ENCODE measurements around the gene ANKRD35.
"Not testable (repeated sequence)": the region's sequence is repeated elsewhere in the genome, so short reads cannot be mapped to it uniquely, and the experiment has no call there.

ANKRD35 gene, protein sequence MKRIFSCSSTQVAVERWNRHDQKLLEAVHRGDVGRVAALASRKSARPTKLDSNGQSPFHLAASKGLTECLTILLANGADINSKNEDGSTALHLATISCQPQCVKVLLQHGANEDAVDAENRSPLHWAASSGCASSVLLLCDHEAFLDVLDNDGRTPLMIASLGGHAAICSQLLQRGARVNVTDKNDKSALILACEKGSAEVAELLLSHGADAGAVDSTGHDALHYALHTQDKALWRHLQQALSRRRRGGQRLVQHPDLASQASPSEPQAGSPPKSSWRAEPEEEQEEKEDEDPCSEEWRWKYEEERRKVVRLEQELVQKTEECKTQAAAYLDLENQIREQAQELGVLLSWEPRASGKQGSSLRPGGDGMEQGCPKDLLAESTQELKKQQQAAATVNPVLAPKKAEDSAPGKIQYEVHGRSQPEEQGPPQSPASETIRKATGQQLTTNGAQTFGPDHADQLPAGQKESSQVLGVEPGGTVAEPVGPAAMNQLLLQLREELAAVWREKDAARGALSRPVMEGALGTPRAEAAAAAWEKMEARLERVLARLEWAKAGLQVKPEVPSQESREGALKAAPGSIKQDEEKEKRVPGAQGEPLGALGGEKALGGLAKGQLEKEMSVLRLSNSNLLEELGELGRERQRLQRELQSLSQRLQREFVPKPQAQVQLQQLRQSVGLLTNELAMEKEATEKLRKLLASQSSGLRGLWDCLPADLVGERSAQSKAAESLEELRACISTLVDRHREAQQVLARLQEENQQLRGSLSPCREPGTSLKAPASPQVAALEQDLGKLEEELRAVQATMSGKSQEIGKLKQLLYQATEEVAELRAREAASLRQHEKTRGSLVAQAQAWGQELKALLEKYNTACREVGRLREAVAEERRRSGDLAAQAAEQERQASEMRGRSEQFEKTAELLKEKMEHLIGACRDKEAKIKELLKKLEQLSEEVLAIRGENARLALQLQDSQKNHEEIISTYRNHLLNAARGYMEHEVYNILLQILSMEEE

DNA sequence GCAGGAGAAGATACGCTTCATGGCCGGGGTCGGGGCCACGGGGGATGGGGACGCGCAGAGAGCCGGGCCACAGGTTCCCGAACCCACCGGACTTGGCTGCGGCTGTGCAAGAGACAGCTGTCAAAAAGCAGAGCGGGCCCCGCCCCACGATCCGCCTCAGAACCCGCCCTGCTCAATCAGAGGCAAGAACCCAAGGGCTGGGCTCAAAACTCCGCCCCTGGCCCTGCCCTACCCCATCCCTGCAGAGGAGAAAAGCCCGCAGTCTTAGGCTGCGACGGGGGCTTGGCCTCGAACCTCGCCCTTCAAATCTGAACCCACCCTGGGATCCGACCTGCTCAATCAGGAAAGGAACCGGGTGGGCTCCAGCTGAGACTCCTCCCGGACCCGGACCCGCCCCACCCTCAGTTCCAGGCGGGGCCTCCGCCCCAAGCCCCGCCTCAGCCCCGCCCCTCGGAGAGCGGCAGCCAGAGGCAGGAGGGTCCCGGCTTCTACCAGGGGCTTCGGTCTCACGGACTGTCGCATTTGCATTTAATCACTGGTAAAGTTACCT lies at the start of gene ANKRD35:
Gene ANKRD35, minus strand, starts transcription at position 129 of the 550 bp plus-strand sequence. Its CDS starts 108 bp downstream, at position 21.
- DNase-seq (ENCODE audit: extremely low read depth, low read depth): no peak
- TF ChIP-seq, protein P1, sequence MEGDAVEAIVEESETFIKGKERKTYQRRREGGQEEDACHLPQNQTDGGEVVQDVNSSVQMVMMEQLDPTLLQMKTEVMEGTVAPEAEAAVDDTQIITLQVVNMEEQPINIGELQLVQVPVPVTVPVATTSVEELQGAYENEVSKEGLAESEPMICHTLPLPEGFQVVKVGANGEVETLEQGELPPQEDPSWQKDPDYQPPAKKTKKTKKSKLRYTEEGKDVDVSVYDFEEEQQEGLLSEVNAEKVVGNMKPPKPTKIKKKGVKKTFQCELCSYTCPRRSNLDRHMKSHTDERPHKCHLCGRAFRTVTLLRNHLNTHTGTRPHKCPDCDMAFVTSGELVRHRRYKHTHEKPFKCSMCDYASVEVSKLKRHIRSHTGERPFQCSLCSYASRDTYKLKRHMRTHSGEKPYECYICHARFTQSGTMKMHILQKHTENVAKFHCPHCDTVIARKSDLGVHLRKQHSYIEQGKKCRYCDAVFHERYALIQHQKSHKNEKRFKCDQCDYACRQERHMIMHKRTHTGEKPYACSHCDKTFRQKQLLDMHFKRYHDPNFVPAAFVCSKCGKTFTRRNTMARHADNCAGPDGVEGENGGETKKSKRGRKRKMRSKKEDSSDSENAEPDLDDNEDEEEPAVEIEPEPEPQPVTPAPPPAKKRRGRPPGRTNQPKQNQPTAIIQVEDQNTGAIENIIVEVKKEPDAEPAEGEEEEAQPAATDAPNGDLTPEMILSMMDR (IDR thresholded peaks at IDR 0.05; ENCODE audit: low read depth, low read length): no peak

DNA sequence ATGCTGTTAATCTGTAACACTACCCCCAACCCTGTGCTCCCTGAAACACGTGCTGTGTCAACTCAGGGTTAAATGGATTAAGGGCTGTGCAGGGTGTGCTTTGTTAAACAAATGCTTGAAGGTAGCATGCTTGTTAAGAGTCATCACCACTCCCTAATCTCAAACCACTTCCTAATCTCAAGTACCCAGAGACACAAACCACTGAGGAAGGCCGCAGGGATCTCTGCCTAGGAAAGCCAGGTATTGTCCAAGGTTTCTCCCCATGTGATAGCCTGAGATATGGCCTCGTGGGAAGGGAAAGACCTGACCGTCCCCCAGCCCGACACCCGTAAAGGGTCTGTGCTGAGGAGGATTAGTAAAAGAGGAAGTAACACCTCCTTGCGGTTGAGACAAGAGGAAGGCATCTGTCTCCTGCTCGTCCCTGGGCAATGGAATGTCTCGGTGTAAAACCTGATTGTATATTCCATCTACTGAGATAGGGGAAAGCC lies 46.9 kb upstream of the ANKRD35 start:
- DNase-seq (ENCODE audit: extremely low read depth, low read depth): not testable (repeated sequence)

DNA sequence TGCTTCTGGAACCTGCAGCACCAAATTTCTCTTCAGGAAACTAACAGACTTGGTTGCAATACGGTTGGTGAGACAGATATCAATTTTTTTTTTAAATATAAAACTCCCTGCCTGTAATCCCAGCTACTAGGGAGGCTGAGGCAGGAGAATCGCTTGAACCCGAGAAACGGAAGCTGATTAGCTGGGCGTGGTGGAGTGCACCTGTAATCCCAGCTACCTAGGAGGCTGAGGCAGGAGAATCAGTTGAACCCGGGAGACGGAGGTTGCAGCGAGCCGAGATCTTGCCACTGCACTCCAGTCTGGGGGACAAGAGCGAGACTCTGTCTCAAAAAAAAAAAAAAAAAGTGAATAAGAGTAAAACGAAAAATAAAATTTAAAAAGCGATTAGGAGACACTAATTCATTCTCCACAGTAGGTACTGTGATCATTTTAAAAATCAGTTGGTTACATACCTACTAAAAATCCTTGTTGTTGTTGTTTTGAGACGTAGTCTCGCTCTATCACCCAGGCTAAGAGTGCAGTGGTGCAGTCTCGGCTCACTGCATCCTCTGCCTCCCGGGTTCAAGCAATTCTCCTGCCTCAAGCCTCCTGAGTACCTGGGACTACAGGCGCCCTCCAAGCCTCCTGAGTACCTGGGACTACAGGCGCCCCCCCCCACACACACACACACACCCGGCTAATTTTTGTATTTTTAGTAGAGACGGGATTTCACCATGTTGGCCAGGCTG lies 42.4 kb upstream of the ANKRD35 start:
- TF ChIP-seq, protein P1 (IDR thresholded peaks at IDR 0.05; ENCODE audit: low read depth, low read length): no peak
- DNase-seq (ENCODE audit: extremely low read depth, low read depth): no peak

DNA sequence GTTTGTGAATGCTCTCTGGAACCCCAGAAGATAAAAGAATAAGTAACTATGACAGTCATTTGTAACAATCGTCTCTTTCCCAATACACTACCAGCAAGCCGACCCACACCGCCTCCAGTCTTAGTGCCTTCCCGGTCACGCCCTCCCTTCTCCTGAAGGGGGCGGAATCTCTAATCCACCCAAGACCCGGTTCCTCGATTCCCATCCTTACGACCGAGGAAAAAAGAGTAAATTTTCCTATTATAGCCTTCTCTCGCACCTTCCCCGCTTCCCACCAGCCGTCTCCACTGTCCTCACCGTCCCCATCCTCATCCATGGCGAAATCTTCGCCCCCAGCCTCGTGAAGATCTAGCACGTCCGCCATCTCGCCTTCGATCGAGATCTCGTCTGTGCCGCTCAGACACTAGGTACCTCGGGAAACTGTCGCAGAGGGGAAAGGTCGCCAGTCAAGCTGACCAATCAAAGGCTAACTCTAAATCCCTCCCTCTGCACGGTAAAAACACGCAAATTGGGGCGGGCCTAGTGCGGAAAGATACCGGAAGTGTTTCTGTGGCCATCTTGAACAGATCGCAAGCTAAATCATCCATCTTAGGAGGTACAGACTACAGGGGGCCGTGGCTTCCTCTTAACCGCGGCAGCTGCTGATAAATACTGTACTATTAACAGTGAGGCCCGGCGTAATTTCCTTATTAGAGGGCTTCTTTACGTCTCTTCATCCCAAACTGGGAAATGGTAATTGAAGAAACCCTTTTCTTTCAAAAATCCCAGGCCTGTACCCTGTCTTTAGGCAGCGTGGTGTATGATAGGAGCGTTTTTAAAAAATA lies 41.6 kb upstream of the ANKRD35 start, which contains the start of gene RBM8A:
Gene RBM8A, minus strand, starts transcription at position 422 of the 824 bp plus-strand sequence. Its CDS starts 58 bp downstream, at position 364.
- peak; percentile 96 for DNase-seq (ENCODE audit: extremely low read depth, low read depth)
- TF ChIP-seq, protein P1 (IDR thresholded peaks at IDR 0.05; ENCODE audit: low read depth, low read length): peak; percentile 70

DNA sequence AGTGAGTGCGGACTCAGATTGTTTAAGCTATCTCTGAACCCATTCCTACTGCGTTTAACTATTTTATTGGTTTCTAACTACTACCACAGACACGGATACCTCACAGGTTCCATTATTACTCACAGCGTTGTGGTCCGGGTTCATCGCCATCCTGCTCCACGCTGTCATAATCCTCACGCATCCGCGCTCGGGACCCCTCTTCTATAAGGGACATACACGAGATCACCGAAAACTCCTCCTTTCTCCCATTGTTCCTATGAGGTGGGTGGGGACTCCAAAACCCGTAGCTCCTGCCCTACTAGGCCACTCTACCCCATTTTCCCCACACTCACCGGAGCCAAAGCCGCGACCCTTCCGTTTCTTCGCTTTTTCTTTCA lies 41.0 kb upstream of the ANKRD35 start:
- TF ChIP-seq, protein P1 (IDR thresholded peaks at IDR 0.05; ENCODE audit: low read depth, low read length): no peak
- DNase-seq (ENCODE audit: extremely low read depth, low read depth): no peak

DNA sequence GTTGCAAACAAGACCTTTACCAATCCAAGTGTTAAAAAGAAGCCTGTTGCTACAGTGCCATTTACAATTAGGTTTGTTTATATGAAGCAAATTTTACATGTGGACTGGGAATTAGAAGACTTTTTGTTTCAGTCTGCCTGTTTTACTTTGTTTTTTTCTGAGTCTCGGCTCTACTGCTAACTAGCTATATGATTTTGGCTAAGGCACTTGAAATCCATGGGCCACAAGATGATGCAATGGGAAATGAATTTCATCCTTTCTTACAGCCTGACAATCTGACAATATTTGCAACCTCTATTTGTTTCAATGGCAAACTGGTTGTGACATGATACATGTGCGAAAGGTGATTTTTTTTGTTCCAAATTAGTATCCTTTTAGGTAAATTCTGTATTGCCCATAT lies 36.6 kb upstream of the ANKRD35 start:
- TF ChIP-seq, protein P1 (IDR thresholded peaks at IDR 0.05; ENCODE audit: low read depth, low read length): no peak
- no peak for DNase-seq (ENCODE audit: extremely low read depth, low read depth)

DNA sequence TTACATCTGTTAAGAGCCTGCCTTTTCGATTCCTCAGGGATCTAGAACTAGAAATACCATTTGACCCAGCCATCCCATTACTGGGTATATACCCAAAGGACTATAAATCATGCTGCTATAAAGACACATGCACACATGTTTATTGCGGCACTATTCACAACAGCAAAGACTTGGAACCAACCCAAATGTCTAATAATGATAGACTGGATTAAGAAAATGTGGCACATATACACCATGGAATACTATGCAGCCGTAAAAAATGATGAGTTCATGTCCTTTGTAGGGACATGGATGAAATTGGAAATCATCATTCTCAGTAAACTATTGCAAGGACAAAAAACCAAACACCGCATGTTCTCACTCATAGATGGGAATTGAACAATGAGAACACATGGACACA lies 34.6 kb upstream of the ANKRD35 start:
- not testable (repeated sequence) for DNase-seq (ENCODE audit: extremely low read depth, low read depth)

Data from AG09319 (cell line).